Epidermal melanocyte (primary cell): ENCODE data around the gene RAB11FIP3.

ENCODE experiments used
- DNase-seq: peaks from one replicate; pipeline ENCODE4 v3.0.0; 2011; ENCODE audit warnings: low spot score; ENCODE audit not compliant: insufficient read length

Gene RAB11FIP3

DNA sequence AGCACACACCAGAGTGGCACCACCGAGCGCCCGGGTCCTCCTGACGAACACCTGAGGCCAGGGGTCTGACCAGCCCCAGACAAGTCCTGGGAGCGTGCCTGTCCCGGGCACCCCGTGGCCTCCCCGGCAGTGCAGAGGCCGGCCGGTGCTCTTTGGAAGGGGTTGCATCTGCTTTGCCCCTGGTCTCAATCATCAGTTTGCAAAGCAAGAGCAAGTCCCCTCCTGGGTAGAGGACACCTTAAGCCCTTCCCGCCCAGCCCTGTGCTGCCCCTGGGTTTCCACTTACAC lies 90.4 kb downstream of the RAB11FIP3 start:
- no peak for DNase-seq

DNA sequence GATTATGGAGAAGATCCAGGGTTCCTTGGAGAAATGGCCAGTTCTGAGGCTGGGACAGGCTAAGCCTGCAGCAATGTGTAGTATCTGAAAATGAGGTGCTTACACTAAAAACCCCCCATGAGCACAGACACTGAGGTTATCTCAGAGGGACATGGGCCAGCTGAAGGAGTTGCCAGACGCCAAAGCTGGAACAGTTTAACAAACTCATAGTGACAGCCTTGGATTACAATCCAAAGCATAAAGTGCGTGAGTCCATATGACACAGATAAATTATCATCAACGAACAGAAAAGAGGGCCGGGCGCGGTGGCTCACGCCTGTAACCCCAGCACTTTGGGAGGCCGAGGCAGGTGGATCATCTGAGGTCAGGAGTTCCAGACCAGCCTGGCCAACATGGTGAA lies 90.9 kb downstream of the RAB11FIP3 start:
- DNase-seq: no peak

DNA sequence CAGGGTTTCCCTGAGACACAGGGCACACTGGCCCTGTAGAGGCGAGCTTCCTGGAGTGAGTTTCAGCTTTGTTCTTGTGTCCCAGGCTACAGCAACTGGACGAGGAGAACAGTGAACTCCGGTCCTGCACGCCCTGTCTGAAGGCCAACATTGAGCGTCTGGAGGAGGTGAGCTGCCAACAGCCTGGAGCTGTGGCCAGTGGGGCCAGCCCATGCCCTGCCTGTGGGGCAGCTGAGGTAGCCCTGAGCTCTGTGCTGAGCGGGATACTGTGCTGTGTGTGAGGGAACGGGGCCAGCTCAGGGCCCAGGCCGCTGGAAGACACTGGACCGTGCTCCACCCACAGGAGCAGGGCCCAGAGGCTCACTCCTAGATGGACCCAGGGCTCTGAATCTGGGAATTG lies 93.4 kb downstream of the RAB11FIP3 start:
- no peak for DNase-seq

DNA sequence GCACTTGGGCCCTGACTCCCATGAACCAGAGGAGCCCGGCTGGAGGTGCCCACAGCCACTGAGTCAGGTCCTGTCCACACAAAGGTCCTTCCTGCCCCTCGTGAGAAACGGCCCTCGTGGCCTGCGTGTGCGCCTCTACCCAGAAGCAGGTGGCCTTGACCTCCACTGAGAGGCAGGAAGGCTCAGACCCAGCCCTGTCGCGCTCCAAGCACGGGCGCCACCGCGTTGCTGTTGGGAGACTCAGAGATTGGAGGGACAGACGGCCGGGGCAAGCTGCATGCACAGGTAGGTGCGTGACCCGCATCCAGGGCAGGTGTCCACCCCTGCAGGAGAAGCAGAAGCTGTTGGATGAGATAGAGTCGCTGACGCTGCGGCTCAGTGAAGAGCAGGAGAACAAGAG lies 94.0 kb downstream of the RAB11FIP3 start:
- no peak for DNase-seq

- no peak for DNase-seq
Measured at GRCh38 chr16:519841-520687, 94.6 kb downstream of the RAB11FIP3 start.

- DNase-seq: no peak
Measured at GRCh38 chr16:520847-521246, 95.4 kb downstream of the RAB11FIP3 start.

GRCh38 chr16:521381-522210 lies 96.1 kb downstream of the RAB11FIP3 start:
- no peak for DNase-seq

GRCh38 chr16:522320-523096 lies 97.1 kb downstream of the RAB11FIP3 start:
- DNase-seq: no peak

GRCh38 chr16:523097-523741 lies 97.8 kb downstream of the RAB11FIP3 start:
- DNase-seq: no peak

GRCh38 chr16:524274-525040 lies 99.0 kb downstream of the RAB11FIP3 start:
- DNase-seq: no peak

DNA sequence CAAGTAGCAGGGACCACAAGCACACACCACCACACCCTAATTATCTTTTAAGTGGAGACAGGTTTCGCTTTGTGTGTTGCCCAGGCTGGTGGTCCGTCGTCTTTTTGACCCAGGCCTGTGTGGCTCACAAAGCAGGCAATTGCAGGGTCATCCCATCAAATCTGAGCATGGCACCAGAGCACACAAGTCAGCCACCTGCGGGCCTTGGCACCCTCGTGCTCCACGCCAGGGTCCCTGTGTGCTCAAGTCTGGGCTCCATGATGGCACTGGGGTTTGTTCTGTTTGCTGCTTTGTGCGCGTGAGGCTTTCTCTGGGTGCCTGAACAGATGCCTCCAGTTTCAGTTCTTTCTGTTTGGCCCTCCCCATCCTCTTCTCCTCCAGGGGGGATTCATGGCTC lies 99.7 kb downstream of the RAB11FIP3 start:
- DNase-seq: no peak

DNA sequence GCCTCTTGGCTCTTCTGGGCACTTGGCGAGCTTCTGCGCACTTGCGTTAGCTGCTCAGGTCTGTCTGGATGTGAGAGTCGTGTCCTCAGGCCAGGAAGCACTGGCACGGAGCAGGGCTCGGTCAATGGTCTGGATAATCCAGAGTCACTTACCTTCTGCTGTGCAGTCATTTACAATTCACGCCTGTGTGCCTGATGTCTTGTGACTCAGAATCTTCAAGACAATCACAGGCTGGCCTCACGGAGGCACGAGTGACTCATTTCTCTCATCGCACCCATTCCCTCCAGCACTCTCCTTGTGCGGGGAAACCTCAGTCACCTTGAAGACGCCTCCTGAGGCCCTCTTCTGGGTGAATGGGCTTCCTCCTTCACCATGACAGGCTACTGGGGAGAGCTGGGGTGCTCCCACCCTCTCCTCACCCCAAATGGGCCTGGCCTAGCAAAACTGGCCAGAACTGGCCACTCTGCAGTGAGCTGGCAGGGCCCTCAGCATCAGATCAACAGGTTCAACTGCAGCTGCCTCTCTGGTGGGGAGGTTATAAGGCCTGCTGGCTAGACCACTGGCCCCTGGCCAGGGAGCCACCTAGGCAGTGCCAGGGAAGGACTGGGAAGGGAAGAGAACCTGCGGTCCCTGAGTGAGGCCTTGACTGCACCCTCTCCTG lies 100.2 kb downstream of the RAB11FIP3 start:
- DNase-seq: no peak

DNA sequence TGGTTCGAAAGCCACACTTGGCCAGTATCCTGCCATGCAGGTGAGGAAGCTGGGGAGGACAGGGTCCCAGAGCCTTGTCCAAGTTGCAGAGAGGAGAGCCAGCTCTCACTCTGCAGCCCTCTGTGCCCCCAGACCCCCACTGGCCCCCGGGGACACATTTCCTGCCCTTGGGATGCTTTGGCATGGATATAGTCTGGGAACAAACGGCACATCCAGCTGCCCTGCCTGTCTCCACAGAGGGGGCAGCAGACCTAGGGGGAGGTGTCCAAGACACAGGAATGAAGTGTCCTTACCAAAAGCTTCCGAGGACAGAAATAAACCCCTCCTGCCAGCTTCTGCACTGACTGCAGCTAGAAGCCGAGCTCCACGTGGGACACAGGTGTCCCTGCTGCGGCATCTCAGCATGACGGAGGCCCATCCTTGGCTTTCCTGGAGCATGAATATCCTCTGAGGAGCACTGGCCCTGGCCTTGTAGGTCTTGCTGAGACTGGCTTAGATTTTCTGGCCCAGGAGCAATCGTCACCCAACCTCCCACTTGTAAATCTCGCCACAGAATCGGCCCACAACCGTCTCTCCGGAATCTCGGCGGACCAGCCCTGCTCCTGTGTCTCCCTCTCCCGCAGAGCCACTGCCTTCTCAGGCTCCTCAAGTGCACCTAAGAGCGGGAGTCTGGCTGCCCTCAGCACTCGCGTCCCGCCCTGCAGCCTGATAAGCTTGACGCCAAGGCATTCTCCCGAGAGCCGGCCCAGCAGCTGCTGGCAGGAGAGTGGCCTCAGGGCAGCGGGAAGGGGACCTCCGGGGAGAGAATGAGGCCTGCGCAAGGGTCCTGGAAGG lies 100.9 kb downstream of the RAB11FIP3 start:
- no peak for DNase-seq

DNA sequence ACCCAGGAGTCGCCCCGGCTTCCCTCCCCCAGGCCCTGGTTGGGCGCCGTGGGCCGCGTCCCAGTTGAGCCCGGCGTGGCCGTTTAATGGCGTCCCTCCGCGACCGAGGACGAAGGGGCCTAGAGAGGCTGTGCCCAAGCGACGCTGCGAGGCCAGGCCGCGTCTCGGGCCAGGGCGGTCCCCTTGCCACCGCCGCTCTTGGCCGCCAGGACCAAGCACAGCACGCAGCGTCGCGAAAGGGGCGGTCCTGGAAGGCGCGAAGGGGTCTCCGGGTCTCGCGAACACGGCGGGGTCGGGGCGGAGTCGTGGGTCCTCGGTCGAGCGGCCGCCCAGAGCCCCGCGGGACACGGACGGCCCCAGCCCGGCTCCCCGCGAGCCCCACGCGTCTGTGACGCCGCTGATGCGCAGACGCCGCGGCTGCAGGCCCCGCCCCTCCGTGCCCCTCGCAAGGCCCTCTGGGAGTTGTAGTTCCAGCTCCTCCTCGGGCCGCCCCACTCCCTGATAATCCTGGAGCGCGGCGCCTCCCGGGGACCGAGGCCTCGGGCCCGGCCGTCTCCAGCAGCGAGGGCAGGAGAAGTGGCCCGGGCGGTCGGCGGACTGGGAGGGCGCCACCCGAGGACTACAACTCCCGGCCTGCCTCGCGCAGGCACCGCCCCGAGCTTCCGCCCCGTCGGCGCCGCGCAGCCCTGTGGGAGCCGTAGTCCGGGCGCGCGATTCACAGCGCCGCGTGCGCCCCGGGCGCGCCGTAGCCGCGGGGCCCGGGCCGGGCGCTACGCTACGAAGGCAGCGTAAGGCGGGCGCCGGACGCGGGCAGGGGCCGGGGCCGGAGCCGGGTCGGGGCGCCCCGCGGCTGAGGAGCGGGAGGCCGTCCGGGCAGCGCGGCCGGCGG lies 101.8 kb downstream of the RAB11FIP3 start, which contains the start of gene CAPN15:
CAPN15 (plus strand) TSS at position 698 of the 889 bp plus-strand sequence. CDS start 19,127 bp downstream, outside the sequence.
- peak; percentile 70 for DNase-seq

GRCh38 chr16:528111-529011 lies 102.9 kb downstream of the RAB11FIP3 start:
- DNase-seq: no peak

GRCh38 chr16:529012-529575 lies 103.6 kb downstream of the RAB11FIP3 start:
- DNase-seq: no peak
